A673 (cell line): ENCODE results near the gene MET.

Experiments
- EZH2 ChIP-seq: fragments of 200-600 bp; sonication (generic); IDR thresholded peaks from 2 replicates; pipeline ENCODE4 v1.6.1; 2017; ENCODE audit warnings: borderline replicate concordance, low read depth, mild to moderate bottlenecking, mixed read lengths, antibody characterized with exemption, low read length; ENCODE audit not compliant: poor library complexity, severe bottlenecking
- TF ChIP-seq, protein P1 (sequence below): fragments of 300-800, 200-600 bp; sonication (generic); conservative IDR thresholded peaks from 2 replicates; pipeline ENCODE4 v1.5.1; 2017; ENCODE audit warnings: low read depth, mild to moderate bottlenecking, antibody characterized with exemption, low read length, moderate library complexity, mixed read lengths

GRCh38 chr7:116673457-116673865, 1.5 kb downstream of the MET start:
- TF ChIP-seq, protein P1, sequence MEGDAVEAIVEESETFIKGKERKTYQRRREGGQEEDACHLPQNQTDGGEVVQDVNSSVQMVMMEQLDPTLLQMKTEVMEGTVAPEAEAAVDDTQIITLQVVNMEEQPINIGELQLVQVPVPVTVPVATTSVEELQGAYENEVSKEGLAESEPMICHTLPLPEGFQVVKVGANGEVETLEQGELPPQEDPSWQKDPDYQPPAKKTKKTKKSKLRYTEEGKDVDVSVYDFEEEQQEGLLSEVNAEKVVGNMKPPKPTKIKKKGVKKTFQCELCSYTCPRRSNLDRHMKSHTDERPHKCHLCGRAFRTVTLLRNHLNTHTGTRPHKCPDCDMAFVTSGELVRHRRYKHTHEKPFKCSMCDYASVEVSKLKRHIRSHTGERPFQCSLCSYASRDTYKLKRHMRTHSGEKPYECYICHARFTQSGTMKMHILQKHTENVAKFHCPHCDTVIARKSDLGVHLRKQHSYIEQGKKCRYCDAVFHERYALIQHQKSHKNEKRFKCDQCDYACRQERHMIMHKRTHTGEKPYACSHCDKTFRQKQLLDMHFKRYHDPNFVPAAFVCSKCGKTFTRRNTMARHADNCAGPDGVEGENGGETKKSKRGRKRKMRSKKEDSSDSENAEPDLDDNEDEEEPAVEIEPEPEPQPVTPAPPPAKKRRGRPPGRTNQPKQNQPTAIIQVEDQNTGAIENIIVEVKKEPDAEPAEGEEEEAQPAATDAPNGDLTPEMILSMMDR = no peak
- TF ChIP-seq EZH2 = no peak
